Measurements from ENCODE around the gene CHST9. TPM values are rescaled to one million over a fixed set of nuclear protein-coding genes. Genes with fewer than 3 reads are reported as not detected.
"Not testable (repeated sequence)": the region's sequence is repeated elsewhere in the genome, so short reads cannot be mapped to it uniquely, and the experiment has no call there.

CHST9 gene, protein sequence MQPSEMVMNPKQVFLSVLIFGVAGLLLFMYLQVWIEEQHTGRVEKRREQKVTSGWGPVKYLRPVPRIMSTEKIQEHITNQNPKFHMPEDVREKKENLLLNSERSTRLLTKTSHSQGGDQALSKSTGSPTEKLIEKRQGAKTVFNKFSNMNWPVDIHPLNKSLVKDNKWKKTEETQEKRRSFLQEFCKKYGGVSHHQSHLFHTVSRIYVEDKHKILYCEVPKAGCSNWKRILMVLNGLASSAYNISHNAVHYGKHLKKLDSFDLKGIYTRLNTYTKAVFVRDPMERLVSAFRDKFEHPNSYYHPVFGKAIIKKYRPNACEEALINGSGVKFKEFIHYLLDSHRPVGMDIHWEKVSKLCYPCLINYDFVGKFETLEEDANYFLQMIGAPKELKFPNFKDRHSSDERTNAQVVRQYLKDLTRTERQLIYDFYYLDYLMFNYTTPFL
- total RNA-seq (10 to 100 TPM in 5 of 7 donors, 1 to 10 TPM in 2; 4.9 to 23.9 (median 11.6) TPM), polyA plus RNA-seq (1 to 10 TPM in 2 of 3 donors, under 1 TPM in 1; 0.87 to 1.6 (median 1.0) TPM)
- long read RNA-seq, donor 1 = 0 reads
- long read RNA-seq, donor 2, full-length matches to known transcripts = 3 of 3 reads
- long read RNA-seq, donor 2, partial matches to known transcripts = 0 of 3 reads
- long read RNA-seq, donor 2, other reads (novel, unspliced or antisense) = 0 of 3 reads

DNA sequence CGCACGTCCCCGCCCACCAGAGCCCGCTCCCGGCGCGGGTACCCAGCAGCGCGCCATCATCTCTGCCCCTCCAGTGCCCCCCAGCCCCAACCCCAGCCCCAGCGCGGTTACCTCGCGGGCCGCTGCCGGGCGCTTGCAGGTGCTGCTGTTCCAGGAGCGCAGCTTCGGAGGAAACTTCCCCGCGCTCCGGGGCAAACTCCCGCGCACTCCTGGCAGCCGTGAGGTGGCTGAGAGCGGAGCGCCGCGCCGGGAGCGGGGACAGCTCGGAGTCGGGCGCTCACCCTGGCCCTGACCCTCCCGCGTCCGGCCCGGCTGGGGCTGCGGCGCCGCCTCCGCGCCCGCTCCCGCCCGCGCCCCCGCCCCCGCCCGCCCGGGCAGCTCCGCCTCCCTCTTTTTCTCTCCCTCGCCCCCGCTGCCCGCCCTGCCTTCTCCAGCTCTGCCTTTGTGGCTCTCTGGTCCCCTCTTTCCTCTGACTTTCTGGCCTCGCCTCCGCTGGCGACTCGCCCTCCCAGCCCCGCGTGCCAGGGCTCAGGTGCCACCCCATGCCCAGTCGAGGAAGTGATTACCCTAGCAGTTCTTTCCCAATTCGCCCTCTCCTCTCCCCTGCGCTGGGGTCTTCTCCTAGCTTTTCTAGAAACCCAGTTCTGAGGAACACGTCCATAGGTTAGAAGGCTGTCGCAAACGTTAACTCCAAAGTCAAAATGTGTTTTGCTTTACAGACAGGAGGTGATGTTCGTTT is at the start of gene CHST9:
TSS of gene CHST9 (minus strand) at position 284 of the 739 bp plus-strand sequence. CDS start 42,499 bp downstream, outside the sequence.
- TF ChIP-seq POLR2AphosphoS5 (IDR thresholded peaks at IDR 0.05) = peak in 2 of 3 donors; percentile 35 to 49
- TF ChIP-seq, protein P1, sequence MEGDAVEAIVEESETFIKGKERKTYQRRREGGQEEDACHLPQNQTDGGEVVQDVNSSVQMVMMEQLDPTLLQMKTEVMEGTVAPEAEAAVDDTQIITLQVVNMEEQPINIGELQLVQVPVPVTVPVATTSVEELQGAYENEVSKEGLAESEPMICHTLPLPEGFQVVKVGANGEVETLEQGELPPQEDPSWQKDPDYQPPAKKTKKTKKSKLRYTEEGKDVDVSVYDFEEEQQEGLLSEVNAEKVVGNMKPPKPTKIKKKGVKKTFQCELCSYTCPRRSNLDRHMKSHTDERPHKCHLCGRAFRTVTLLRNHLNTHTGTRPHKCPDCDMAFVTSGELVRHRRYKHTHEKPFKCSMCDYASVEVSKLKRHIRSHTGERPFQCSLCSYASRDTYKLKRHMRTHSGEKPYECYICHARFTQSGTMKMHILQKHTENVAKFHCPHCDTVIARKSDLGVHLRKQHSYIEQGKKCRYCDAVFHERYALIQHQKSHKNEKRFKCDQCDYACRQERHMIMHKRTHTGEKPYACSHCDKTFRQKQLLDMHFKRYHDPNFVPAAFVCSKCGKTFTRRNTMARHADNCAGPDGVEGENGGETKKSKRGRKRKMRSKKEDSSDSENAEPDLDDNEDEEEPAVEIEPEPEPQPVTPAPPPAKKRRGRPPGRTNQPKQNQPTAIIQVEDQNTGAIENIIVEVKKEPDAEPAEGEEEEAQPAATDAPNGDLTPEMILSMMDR (IDR thresholded peaks at IDR 0.05 in 8 of 11, conservative IDR thresholded peaks at IDR 0.05 in 3 of 11) = no peak
- no peak for TF ChIP-seq POLR2A (IDR thresholded peaks at IDR 0.05)
- DNase-seq = peak; percentile 73
- H3K4me1 ChIP-seq = no peaks in the 10 kb centered on the region
- peak within 1 kb of the TSS; percentile 35 to 74 (median 50) for H3K4me3 ChIP-seq
- peak within 1 kb of the TSS in 6 of 8 donors; percentile 24 to 59 (median 43) for H3K27ac ChIP-seq
- peaks cover 0 to 19% (median 3%) of the 10 kb centered on the region in 7 donors for H3K27me3 ChIP-seq (replicated peaks in 1 of 7)
- no peaks in the 10 kb centered on the region for H3K9me3 ChIP-seq
- no peaks in the 10 kb centered on the region for H3K36me3 ChIP-seq
- intact Hi-C loops (cut with DNase I; ENCODE audit: low total_unique reads) = no loop called here
- 3 to 15% (median 5%) methylated on average over 16 to 67 of the region's 67 CpGs for WGBS, 5 donors

DNA sequence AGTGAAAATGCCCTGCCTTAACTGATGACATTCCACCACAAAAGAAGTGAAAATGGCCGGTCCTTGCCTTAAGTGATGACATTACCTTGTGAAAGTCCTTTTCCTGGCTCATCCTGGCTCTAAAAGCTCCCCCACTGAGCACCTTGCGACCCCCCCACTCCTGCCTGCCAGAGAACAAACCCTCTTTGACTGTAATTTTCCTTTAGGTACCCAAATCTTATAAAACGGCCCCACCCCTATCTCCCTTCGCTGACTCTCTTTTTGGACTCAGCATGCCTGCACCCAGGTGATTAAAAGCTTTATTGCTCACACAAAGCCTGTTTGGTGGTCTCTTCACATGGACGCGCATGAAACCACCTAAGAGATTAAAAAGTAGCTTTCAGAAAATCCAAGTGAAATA is 47.2 kb upstream of the CHST9 start:
- DNase-seq; H3K9me3 ChIP-seq; H3K4me1 ChIP-seq; intact Hi-C loops (cut with DNase I; ENCODE audit: low total_unique reads); H3K27ac ChIP-seq; H3K36me3 ChIP-seq; H3K4me3 ChIP-seq; H3K27me3 ChIP-seq (replicated peaks in 1 of 7): not testable (repeated sequence)
- 75 to 82% (median 78%) methylated on average over 6 of the region's 6 CpGs for WGBS, 5 donors

DNA sequence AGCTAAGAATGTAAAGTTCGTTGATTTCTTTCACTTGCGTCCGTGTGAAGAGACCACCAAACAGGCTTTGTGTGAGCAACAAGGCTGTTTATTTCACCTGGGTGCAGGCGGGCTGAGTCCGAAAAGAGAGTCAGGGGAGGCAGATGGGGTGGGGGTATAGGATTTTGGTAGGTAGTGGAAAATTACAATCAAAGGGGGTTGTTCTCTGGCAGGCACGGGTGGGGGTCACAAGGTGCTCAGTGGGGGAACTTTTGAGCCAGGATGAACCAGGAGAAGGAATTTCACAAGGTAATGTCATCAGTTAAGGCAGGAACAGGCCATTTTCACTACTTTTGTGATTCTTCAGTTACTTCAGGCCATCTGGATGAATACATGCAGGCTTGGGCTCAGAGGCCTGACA is 46.6 kb upstream of the CHST9 start:
- intact Hi-C loops (cut with DNase I; ENCODE audit: low total_unique reads); DNase-seq: not testable (repeated sequence)
- WGBS, 5 donors = 63 to 72% (median 67%) methylated on average over 6 of the region's 6 CpGs

DNA sequence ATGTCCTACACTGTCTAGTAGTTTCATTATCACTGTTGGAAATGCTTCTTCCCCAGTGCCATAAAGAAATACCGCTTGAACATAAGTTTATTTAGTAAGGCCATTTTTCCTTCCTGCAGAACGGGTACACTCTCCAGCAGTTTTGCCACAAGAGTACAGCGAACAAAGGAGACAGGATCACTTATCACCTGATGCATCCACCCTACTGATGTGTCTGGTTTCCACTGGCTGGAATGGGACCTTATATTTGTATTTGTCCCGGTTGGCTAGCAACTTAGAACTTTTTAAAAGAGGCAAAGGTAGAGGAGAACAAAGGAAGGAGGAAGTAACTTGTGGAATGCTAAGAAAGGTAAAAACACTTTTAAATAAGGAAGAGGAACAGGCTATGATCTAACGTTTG is 46.1 kb upstream of the CHST9 start:
- DNase-seq; H3K27me3 ChIP-seq (replicated peaks in 1 of 7); H3K9me3 ChIP-seq; H3K4me3 ChIP-seq; H3K36me3 ChIP-seq; H3K27ac ChIP-seq; H3K4me1 ChIP-seq; intact Hi-C loops (cut with DNase I; ENCODE audit: low total_unique reads): not testable (repeated sequence)
- 61 to 71% (median 64%) methylated on average over 5 of the region's 5 CpGs for WGBS, 5 donors

More for the DNA sequence above, 46.6 kb upstream of the CHST9 start:
- not testable (repeated sequence) for H3K9me3 ChIP-seq; H3K4me1 ChIP-seq; H3K4me3 ChIP-seq; H3K27me3 ChIP-seq (replicated peaks in 1 of 7); H3K27ac ChIP-seq; H3K36me3 ChIP-seq

DNA sequence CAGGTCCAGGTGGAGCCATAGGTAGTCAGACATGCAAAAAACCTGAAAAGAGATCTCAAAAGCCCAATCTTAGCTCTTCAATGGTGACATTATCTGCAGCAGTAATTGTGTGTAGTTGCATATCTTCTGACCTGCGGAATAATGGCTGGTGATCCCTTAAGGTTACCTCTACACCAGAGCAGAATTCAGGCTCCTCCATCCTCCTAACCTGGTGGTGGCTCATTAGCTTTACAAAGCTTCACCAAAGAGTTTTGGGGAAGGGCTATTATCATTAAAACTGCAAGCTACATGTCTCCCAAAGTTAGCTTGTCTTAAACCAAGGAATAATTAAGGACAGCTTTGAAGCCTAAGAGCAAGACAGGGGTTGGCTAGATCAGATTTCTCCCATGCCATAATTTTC is 42.6 kb upstream of the CHST9 start:
- H3K27ac ChIP-seq = no peak overlapping the region
- intact Hi-C loops (cut with DNase I; ENCODE audit: low total_unique reads) = no loop called here
- no peak for DNase-seq

More for the DNA sequence above, 42.6 kb upstream of the CHST9 start:
- H3K4me3 ChIP-seq = no peak overlapping the region
- peaks cover 0 to 10% (median 0%) of the 10 kb centered on the region in 8 donors for H3K9me3 ChIP-seq
- 71 to 93% (median 83%) methylated on average over 1 of the region's 1 CpG for WGBS, 5 donors
- no peaks in the 10 kb centered on the region for H3K27me3 ChIP-seq (replicated peaks in 1 of 7)
- no peaks in the 10 kb centered on the region for H3K36me3 ChIP-seq
- H3K4me1 ChIP-seq = no peaks in the 10 kb centered on the region
- TF ChIP-seq, protein P1 (IDR thresholded peaks at IDR 0.05 in 8 of 11, conservative IDR thresholded peaks at IDR 0.05 in 3 of 11) = no peak
- TF ChIP-seq POLR2AphosphoS5 (IDR thresholded peaks at IDR 0.05) = no peak
- TF ChIP-seq POLR2A (IDR thresholded peaks at IDR 0.05) = no peak
